GM12878 (cell line): ENCODE measurements around the gene GPR108. TPM values are rescaled to one million over a fixed set of nuclear protein-coding genes. Genes with fewer than 3 reads are reported as not detected.

Experiments
- ATAC-seq: fragments of 200-7000 bp; cut with Tn5 transposase; 3 replicates; pipeline ENCODE4 v1.9.1; 2020; ENCODE audit warnings: mild to moderate bottlenecking, moderate library complexity
- BruUV-seq: library from RNA; stranded (reverse); fragments of 400-500 nt; replicated peaks from 2 replicates; lab custom pipeline; 2021; lab: Mats Ljungman, UMichigan
- CTCF ChIA-PET: fragments of 300-600 bp; sonication (Branson Sonifier 250); formaldehyde crosslinking; extraction: SDS; loops from one replicate; lab custom pipeline; 2021; ENCODE audit warnings: inconsistent platforms; lab: Yijun Ruan, JAX
- POLR2A ChIA-PET: fragments of 350-600 bp; formaldehyde crosslinking; extraction: SDS; loops from one replicate; lab custom pipeline; 2021; ENCODE audit warnings: inconsistent platforms; lab: Charles Lee
- RAD21 ChIA-PET: fragments of 300-600 bp; sonication (Branson Sonifier 250); formaldehyde crosslinking; loops from one replicate; lab custom pipeline; 2023; ENCODE audit warnings: antibody characterized with exemption; ENCODE audit not compliant: unreplicated experiment; lab: Charles Lee
- SMC1A ChIA-PET: fragments of 300-600 bp; sonication (Branson Sonifier 250); formaldehyde crosslinking; loops from one replicate; lab custom pipeline; 2023; ENCODE audit not compliant: unreplicated experiment, uncharacterized antibody; lab: Charles Lee
- DNase-seq: peaks from one replicate; pipeline ENCODE4 v3.0.0-alpha.2; 2011; ENCODE audit warnings: low read depth, low spot score
- FAIRE-seq: peaks from 3 replicates; lab custom pipeline; 2011; peaks lifted over from hg19 to GRCh38; lab: Jason Lieb, UNC
- H2AFZ ChIP-seq: 2 replicates; pipeline ENCODE4 v1.6.0; 2011; ENCODE audit warnings: low read depth, low read length, control low read depth; ENCODE audit not compliant: control insufficient read depth
- H3K27ac ChIP-seq: 2 replicates; pipeline ENCODE4 v1.5.1; 2011; ENCODE audit warnings: control low read depth; ENCODE audit not compliant: control insufficient read depth, insufficient read depth
- H3K27me3 ChIP-seq, 2 experiments: replicated peaks in 1 of 2; 2 replicates each; pipeline versions ENCODE4 v1.6.0 to v1.6.1; 2011; ENCODE audit warnings: low read length in 1 of 2; ENCODE audit not compliant: control insufficient read depth in 2 of 2, insufficient read depth in 2 of 2
- H3K36me3 ChIP-seq, 2 experiments: 2 replicates each; pipeline ENCODE4 v1.5.1; 2011; ENCODE audit warnings: low read length in 1 of 2; ENCODE audit not compliant: control insufficient read depth in 2 of 2, insufficient read depth in 2 of 2
- H3K4me1 ChIP-seq: 2 replicates; pipeline ENCODE4 v1.6.1; 2011; ENCODE audit warnings: mild to moderate bottlenecking, low read length, moderate library complexity, mixed read lengths; ENCODE audit not compliant: control insufficient read depth, insufficient read depth
- H3K4me2 ChIP-seq: 2 replicates; pipeline ENCODE4 v1.6.0; 2011; ENCODE audit warnings: control low read depth; ENCODE audit not compliant: control insufficient read depth, insufficient read depth
- H3K4me3 ChIP-seq: fragments of 200-600 bp; sonication (generic); 2 replicates; pipeline ENCODE4 v1.5.1; 2016
- H3K79me2 ChIP-seq: 2 replicates; pipeline ENCODE4 v1.6.0; 2011; ENCODE audit warnings: low read length; ENCODE audit not compliant: control insufficient read depth, insufficient read depth
- H3K9ac ChIP-seq: 2 replicates; pipeline ENCODE4 v1.8.0; 2011; ENCODE audit warnings: low read length, control low read depth, mixed read lengths; ENCODE audit not compliant: control insufficient read depth, insufficient read depth
- H3K9me3 ChIP-seq: replicated peaks from 3 replicates; pipeline ENCODE4 v1.5.1; 2011; ENCODE audit warnings: mild to moderate bottlenecking, low read length; ENCODE audit not compliant: control insufficient read depth, insufficient read depth
- H4K20me1 ChIP-seq: 2 replicates; pipeline ENCODE4 v1.6.0; 2011; ENCODE audit not compliant: control insufficient read depth, insufficient read depth
- BMI1 ChIP-seq: fragments of 450-650 bp; IDR thresholded peaks from 2 replicates; pipeline ENCODE4 v1.6.1; 2016; ENCODE audit warnings: mild to moderate bottlenecking, moderate library complexity, borderline replicate concordance
- CBFB ChIP-seq: IDR thresholded peaks from 2 replicates; pipeline ENCODE4 v1.6.1; 2016; ENCODE audit warnings: antibody characterized with exemption, low read depth
- CBX5 ChIP-seq: sonication (generic); IDR thresholded peaks from 2 replicates; pipeline ENCODE4 v1.6.1; 2016; ENCODE audit warnings: low read depth, moderate library complexity, mild to moderate bottlenecking, inconsistent platforms
- CREB1 ChIP-seq: IDR thresholded peaks from 2 replicates; pipeline ENCODE4 v1.6.1; 2012; ENCODE audit warnings: low read depth, mild to moderate bottlenecking, inconsistent platforms
- IKZF2 ChIP-seq, 2 experiments: fragments of 450-650 bp; IDR thresholded peaks; 2 replicates each; pipeline ENCODE4 v1.6.1; 2017; ENCODE audit warnings: mild to moderate bottlenecking in 2 of 2, moderate library complexity in 2 of 2
- JUNB ChIP-seq: IDR thresholded peaks from 2 replicates; pipeline ENCODE4 v1.6.1; 2016; ENCODE audit warnings: antibody characterized with exemption, mild to moderate bottlenecking
- POLR2AphosphoS2 ChIP-seq: IDR thresholded peaks from 2 replicates; pipeline ENCODE4 v1.6.1; 2011; ENCODE audit warnings: low read depth, mild to moderate bottlenecking, low read length, improper control_type of control experiment, moderate library complexity
- SMC3 ChIP-seq: IDR thresholded peaks from 2 replicates; pipeline ENCODE4 v1.6.1; 2011; ENCODE audit warnings: low read length, improper control_type of control experiment, borderline replicate concordance
- ZNF622 ChIP-seq: fragments of 450-650 bp; IDR thresholded peaks from 2 replicates; pipeline ENCODE4 v1.6.1; 2017; ENCODE audit warnings: mild to moderate bottlenecking, inconsistent platforms
- in situ Hi-C: fragments of 300-500 bp; cut with MboI; formaldehyde crosslinking; loops from 9 replicates; pipeline ENCODE4 v1.14.3; 2018; ENCODE audit warnings: mixed read lengths
- intact Hi-C: fragments of 100-400 bp; cut with micrococcal nuclease; formaldehyde crosslinking; loops from one replicate; pipeline ENCODE4 v1.14.2; 2022; ENCODE audit not compliant: unreplicated experiment
- polyA plus RNA-seq, 11 experiments: library from polyadenylated mRNA; depleted of rRNA in 4 of 11; unstranded in 6 of 11; stranded (reverse) in 5 of 11; fragments of >200 nt; fragmentation: Nextera tagmentation in 4 of 11; fragmentation: Illumina TruSeq in 1 of 11; extraction: Ambion mirVana in 4 of 11; extraction: Trizol in 1 of 11; gene quantifications; 1 replicate in 1 of 11; 2 replicates in 10 of 11; pipeline versions ENCODE4 v1.2.1 to v1.2.3, GENCODE V29; 2011 to 2016; ENCODE audit warnings: inconsistent platforms in 2 of 11, missing spikeins in 2 of 11, low read depth in 1 of 11
- total RNA-seq, 4 experiments: library from RNA; depleted of rRNA in 3 of 4; stranded (reverse); fragments of >200 nt in 3 of 4; fragmentation: Illumina TruSeq in 1 of 4; extraction: Trizol in 1 of 4; gene quantifications; 2 replicates each; pipeline versions ENCODE4 v1.2.1 to v1.2.3, GENCODE V29; 2013 to 2021
- TF ChIP-seq, protein P1 (sequence below): IDR thresholded peaks from 2 replicates; pipeline ENCODE4 v1.6.1; 2011; ENCODE audit warnings: low read depth, mild to moderate bottlenecking, low read length, moderate library complexity, borderline replicate concordance; ENCODE audit errors: extremely low read depth
- TF ChIP-seq, protein P2 (sequence below): fragments of 150-350 bp; IDR thresholded peaks from 2 replicates; pipeline ENCODE4 v1.6.1; 2014; ENCODE audit warnings: mild to moderate bottlenecking, low read depth, low read length
- TF ChIP-seq, protein P3 (sequence below): fragments of 450-650 bp; conservative IDR thresholded peaks from 2 replicates; pipeline ENCODE4 v1.6.1; 2017; ENCODE audit warnings: mild to moderate bottlenecking, moderate library complexity

GPR108 gene
- total and polyA plus RNA-seq, 10 of the 15 experiments (the other 5 are each of a cell fraction or from before 2014, with no cell fraction given), result 4.4 to 87.2 (median 57.1) TPM

DNA sequence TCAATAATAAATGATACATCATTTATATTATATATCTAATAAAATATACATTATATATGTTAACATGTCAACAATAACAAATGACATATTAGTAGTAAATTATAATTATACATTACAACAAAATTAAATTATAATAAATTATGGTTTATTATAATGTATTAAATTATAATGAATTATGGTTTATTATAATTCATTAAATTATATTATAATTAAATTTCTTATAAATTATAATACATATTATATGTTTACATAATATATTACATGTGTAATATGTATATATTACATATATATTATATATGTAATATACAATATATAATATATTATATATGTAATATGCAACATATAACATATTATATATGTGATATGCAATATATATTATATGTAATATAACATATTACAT is 37.4 kb downstream of the GPR108 start:
- RAD21 ChIA-PET, result no interaction called here
- Histone ChIP-seq H3K36me3 (no peaks in the 10 kb centered on the region), H3K27ac (no peak overlapping the region), H3K4me1 (no peaks in the 10 kb centered on the region), H3K4me2 (no peak overlapping the region), H3K9ac (no peak overlapping the region), H3K9me3 (no peaks in the 10 kb centered on the region), H4K20me1 (no peaks in the 10 kb centered on the region), H3K79me2 (no peaks in the 10 kb centered on the region), H2AFZ (no peak overlapping the region), H3K27me3 (no peaks in the 10 kb centered on the region), H3K4me3 (no peak overlapping the region)
- POLR2A ChIA-PET, result no interaction called here
- in situ Hi-C loops, result no loop called here
- CTCF ChIA-PET, result no interaction called here
- intact Hi-C loops, result no loop called here
- BruUV-seq, result no TSS peak
- SMC1A ChIA-PET, result no interaction called here
- DNase-seq (no peak), FAIRE-seq (no peak), ATAC-seq (no peak)
- TF ChIP-seq, protein P1, sequence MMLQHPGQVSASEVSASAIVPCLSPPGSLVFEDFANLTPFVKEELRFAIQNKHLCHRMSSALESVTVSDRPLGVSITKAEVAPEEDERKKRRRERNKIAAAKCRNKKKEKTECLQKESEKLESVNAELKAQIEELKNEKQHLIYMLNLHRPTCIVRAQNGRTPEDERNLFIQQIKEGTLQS, result no peak
- TF ChIP-seq BMI1 (no peak), CREB1 (no peak), CBFB (no peak), SMC3 (no peak), CBX5 (no peak), POLR2AphosphoS2 (no peak), ZNF622 (no peak), JUNB (no peak), IKZF2 (IDR thresholded peaks at IDR 0.05) (no peak)
- TF ChIP-seq, protein P2, sequence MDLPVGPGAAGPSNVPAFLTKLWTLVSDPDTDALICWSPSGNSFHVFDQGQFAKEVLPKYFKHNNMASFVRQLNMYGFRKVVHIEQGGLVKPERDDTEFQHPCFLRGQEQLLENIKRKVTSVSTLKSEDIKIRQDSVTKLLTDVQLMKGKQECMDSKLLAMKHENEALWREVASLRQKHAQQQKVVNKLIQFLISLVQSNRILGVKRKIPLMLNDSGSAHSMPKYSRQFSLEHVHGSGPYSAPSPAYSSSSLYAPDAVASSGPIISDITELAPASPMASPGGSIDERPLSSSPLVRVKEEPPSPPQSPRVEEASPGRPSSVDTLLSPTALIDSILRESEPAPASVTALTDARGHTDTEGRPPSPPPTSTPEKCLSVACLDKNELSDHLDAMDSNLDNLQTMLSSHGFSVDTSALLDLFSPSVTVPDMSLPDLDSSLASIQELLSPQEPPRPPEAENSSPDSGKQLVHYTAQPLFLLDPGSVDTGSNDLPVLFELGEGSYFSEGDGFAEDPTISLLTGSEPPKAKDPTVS, result no peak
- TF ChIP-seq, protein P3, sequence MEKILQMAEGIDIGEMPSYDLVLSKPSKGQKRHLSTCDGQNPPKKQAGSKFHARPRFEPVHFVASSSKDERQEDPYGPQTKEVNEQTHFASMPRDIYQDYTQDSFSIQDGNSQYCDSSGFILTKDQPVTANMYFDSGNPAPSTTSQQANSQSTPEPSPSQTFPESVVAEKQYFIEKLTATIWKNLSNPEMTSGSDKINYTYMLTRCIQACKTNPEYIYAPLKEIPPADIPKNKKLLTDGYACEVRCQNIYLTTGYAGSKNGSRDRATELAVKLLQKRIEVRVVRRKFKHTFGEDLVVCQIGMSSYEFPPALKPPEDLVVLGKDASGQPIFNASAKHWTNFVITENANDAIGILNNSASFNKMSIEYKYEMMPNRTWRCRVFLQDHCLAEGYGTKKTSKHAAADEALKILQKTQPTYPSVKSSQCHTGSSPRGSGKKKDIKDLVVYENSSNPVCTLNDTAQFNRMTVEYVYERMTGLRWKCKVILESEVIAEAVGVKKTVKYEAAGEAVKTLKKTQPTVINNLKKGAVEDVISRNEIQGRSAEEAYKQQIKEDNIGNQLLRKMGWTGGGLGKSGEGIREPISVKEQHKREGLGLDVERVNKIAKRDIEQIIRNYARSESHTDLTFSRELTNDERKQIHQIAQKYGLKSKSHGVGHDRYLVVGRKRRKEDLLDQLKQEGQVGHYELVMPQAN, result no peak
